ENCODE results near the gene TEDC1.

TEDC1 gene

GRCh38 chr14:105527381-105527825, 36.4 kb downstream of the TEDC1 start:
- Mint-ChIP-seq H3K27me3 (peaks cover 3% of the 10 kb centered on the region), H3K36me3 (no peaks in the 10 kb centered on the region), H3K4me1 (ENCODE audit: low read depth) (peaks cover 5% of the 10 kb centered on the region), H3K27ac (peak overlapping the region; percentile 58), H3K9me3 (ENCODE audit: low read depth) (no peaks in the 10 kb centered on the region), H3K4me3 (peak overlapping the region; percentile 80)

GRCh38 chr14:105527826-105528585, 37.0 kb downstream of the TEDC1 start:
- peaks cover 5% of the 10 kb centered on the region for H3K4me1 Mint-ChIP-seq (ENCODE audit: low read depth)
- H3K27ac Mint-ChIP-seq: peak overlapping the region; percentile 58

GRCh38 chr14:105528586-105529318, 37.7 kb downstream of the TEDC1 start:
- peak overlapping the region; percentile 93 for H3K27ac Mint-ChIP-seq
- peaks cover 3% of the 10 kb centered on the region for H3K27me3 Mint-ChIP-seq
- no peaks in the 10 kb centered on the region for H3K36me3 Mint-ChIP-seq
- no peaks in the 10 kb centered on the region for H3K9me3 Mint-ChIP-seq (ENCODE audit: low read depth)
- H3K4me1 Mint-ChIP-seq (ENCODE audit: low read depth): peaks cover 5% of the 10 kb centered on the region
- peak overlapping the region; percentile 87 for H3K4me3 Mint-ChIP-seq

More at GRCh38 chr14:105527826-105528585, 37.0 kb downstream of the TEDC1 start:
- no peaks in the 10 kb centered on the region for H3K36me3 Mint-ChIP-seq
- H3K27me3 Mint-ChIP-seq: peaks cover 3% of the 10 kb centered on the region
- peak overlapping the region; percentile 80 for H3K4me3 Mint-ChIP-seq
- no peaks in the 10 kb centered on the region for H3K9me3 Mint-ChIP-seq (ENCODE audit: low read depth)

GRCh38 chr14:105529319-105529568, 38.2 kb downstream of the TEDC1 start:
- Mint-ChIP-seq H3K27ac (peak overlapping the region; percentile 93), H3K36me3 (no peaks in the 10 kb centered on the region), H3K27me3 (peaks cover 3% of the 10 kb centered on the region), H3K4me3 (peak overlapping the region; percentile 87), H3K9me3 (ENCODE audit: low read depth) (no peaks in the 10 kb centered on the region), H3K4me1 (ENCODE audit: low read depth) (peaks cover 5% of the 10 kb centered on the region)

- peak overlapping the region; percentile 87 for H3K4me3 Mint-ChIP-seq
- H3K36me3 Mint-ChIP-seq: no peaks in the 10 kb centered on the region
- H3K27me3 Mint-ChIP-seq: no peaks in the 10 kb centered on the region
- peaks cover 5% of the 10 kb centered on the region for H3K4me1 Mint-ChIP-seq (ENCODE audit: low read depth)
- peak overlapping the region; percentile 93 for H3K27ac Mint-ChIP-seq
- H3K9me3 Mint-ChIP-seq (ENCODE audit: low read depth): no peaks in the 10 kb centered on the region
Observed at GRCh38 chr14:105529569-105530284, 38.7 kb downstream of the TEDC1 start.

- no peaks in the 10 kb centered on the region for H3K36me3 Mint-ChIP-seq
- H3K4me1 Mint-ChIP-seq (ENCODE audit: low read depth): peaks cover 5% of the 10 kb centered on the region
- H3K27ac Mint-ChIP-seq: peak overlapping the region; percentile 58
- H3K9me3 Mint-ChIP-seq (ENCODE audit: low read depth): no peaks in the 10 kb centered on the region
- H3K4me3 Mint-ChIP-seq: peak overlapping the region; percentile 79
- H3K27me3 Mint-ChIP-seq: no peaks in the 10 kb centered on the region
Observed at GRCh38 chr14:105530285-105531087, 39.4 kb downstream of the TEDC1 start.

- H3K9me3 Mint-ChIP-seq (ENCODE audit: low read depth): no peaks in the 10 kb centered on the region
- no peaks in the 10 kb centered on the region for H3K27me3 Mint-ChIP-seq
- H3K27ac Mint-ChIP-seq: no peak overlapping the region
- H3K4me1 Mint-ChIP-seq (ENCODE audit: low read depth): peaks cover 5% of the 10 kb centered on the region
- peak overlapping the region; percentile 79 for H3K4me3 Mint-ChIP-seq
- H3K36me3 Mint-ChIP-seq: no peaks in the 10 kb centered on the region
Observed at GRCh38 chr14:105531088-105531893, 40.2 kb downstream of the TEDC1 start.

GRCh38 chr14:105531894-105532623, 41.0 kb downstream of the TEDC1 start:
- Mint-ChIP-seq H3K9me3 (ENCODE audit: low read depth) (no peaks in the 10 kb centered on the region), H3K27me3 (no peaks in the 10 kb centered on the region), H3K4me1 (ENCODE audit: low read depth) (peaks cover 4% of the 10 kb centered on the region), H3K27ac (peak overlapping the region; percentile 34), H3K4me3 (peak overlapping the region; percentile 5), H3K36me3 (no peaks in the 10 kb centered on the region)

GRCh38 chr14:105532735-105533141, 41.7 kb downstream of the TEDC1 start:
- Mint-ChIP-seq H3K36me3 (no peaks in the 10 kb centered on the region), H3K9me3 (ENCODE audit: low read depth) (no peaks in the 10 kb centered on the region), H3K4me1 (ENCODE audit: low read depth) (peaks cover 1% of the 10 kb centered on the region), H3K4me3 (no peak overlapping the region), H3K27me3 (peaks cover 2% of the 10 kb centered on the region), H3K27ac (no peak overlapping the region)

GRCh38 chr14:105533391-105533790, 42.3 kb downstream of the TEDC1 start:
- peaks cover 2% of the 10 kb centered on the region for H3K4me1 Mint-ChIP-seq (ENCODE audit: low read depth)
- no peaks in the 10 kb centered on the region for H3K9me3 Mint-ChIP-seq (ENCODE audit: low read depth)
- no peak overlapping the region for H3K27ac Mint-ChIP-seq
- no peak overlapping the region for H3K4me3 Mint-ChIP-seq
- H3K36me3 Mint-ChIP-seq: no peaks in the 10 kb centered on the region
- H3K27me3 Mint-ChIP-seq: peaks cover 2% of the 10 kb centered on the region

- Mint-ChIP-seq H3K4me1 (ENCODE audit: low read depth) (peaks cover 4% of the 10 kb centered on the region), H3K27me3 (peaks cover 2% of the 10 kb centered on the region), H3K36me3 (no peaks in the 10 kb centered on the region), H3K9me3 (ENCODE audit: low read depth) (no peaks in the 10 kb centered on the region), H3K27ac (no peak overlapping the region), H3K4me3 (no peak overlapping the region)
Observed at GRCh38 chr14:105533811-105534498, 42.9 kb downstream of the TEDC1 start.

GRCh38 chr14:105534586-105534985, 43.5 kb downstream of the TEDC1 start:
- Mint-ChIP-seq H3K4me1 (ENCODE audit: low read depth) (peaks cover 4% of the 10 kb centered on the region), H3K4me3 (no peak overlapping the region), H3K36me3 (no peaks in the 10 kb centered on the region), H3K27ac (no peak overlapping the region), H3K27me3 (peaks cover 2% of the 10 kb centered on the region), H3K9me3 (ENCODE audit: low read depth) (no peaks in the 10 kb centered on the region)

- Mint-ChIP-seq H3K4me3 (no peak overlapping the region), H3K4me1 (ENCODE audit: low read depth) (peaks cover 4% of the 10 kb centered on the region), H3K9me3 (ENCODE audit: low read depth) (no peaks in the 10 kb centered on the region), H3K27me3 (peaks cover 2% of the 10 kb centered on the region), H3K27ac (no peak overlapping the region), H3K36me3 (no peaks in the 10 kb centered on the region)
Observed at GRCh38 chr14:105536051-105536450, 45.0 kb downstream of the TEDC1 start.

Data from activated naive CD8-positive, alpha-beta T cell (primary cell).